GM19043 (cell line): ENCODE measurements around the gene TH.
"Not testable (repeated sequence)": the region's sequence is repeated elsewhere in the genome, so short reads cannot be mapped to it uniquely, and the experiment has no call there.

ENCODE experiments used
- ATAC-seq: cut with Tn5 transposase; IDR thresholded peaks from one replicate; pipeline ENCODE4 v1.9.1; 2021; ENCODE audit warnings: low read depth; ENCODE audit not compliant: unreplicated experiment

Gene TH

GRCh38 chr11:2196970-2197770 lies 25.6 kb upstream of the TH start:
- ATAC-seq, result no peak

DNA sequence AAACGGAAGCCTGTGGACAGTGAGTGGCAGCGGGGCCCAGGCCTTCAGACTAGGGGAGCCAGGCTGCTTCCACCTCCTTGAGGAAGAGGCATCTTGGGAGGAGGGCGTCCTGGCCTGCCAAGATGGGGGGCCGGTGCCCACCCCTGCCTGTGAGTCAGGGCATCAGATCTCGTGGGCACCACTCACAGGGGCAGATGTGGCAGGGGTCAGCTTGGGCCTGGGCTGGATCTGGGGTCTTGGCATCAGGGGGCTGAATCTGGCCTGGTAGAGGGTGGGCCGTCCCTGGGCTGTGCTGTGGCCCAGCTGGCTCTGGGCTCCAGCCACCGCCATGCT lies 24.1 kb upstream of the TH start:
- ATAC-seq, result no peak

DNA sequence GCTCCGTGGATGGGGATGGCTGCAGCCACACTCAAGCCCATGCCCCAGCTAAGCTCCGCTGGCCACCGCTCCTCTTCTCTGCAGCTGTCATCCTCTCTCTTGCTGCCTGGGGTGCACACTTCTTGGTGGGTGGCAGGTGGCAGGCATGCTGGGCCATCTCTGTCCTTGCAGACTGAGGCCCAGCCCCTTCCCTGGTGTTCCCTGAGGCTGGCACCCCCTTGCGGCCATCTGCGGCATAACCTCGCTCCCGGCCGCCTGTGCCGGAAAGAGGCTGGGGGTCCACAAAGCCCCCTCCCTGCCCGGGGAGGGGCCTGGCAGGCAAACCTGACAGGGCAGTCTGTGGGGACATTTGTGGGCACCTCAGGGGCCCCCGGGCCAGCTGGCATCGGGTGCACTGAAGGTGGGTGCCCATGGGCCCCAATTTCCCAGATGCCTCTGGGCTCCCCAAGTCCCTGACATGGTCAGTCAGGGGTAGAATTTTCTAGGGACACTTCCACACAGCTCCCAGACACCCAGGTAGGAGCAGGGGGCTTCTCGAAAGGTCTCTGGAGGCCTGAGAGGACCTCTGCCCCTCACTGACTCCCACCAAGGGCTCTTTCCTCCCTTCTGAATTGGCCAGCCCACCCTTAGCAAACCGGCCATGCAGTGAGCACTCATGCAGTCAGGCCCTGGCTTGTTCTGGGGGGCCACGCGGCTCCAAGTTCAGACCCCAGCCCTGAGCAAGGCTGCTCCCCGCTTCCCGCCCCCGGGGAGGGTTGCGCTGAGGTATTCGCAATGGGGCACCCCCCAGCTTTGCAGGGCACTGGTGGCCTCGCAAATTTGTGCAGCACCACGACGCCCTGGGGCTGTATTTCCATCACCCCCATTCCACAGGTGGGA lies 23.5 kb upstream of the TH start:
- no peak for ATAC-seq

GRCh38 chr11:2193888-2194595 lies 22.4 kb upstream of the TH start:
- ATAC-seq, result not testable (repeated sequence)

- ATAC-seq, result no peak
Measured at GRCh38 chr11:2193099-2193887, 21.7 kb upstream of the TH start.

DNA sequence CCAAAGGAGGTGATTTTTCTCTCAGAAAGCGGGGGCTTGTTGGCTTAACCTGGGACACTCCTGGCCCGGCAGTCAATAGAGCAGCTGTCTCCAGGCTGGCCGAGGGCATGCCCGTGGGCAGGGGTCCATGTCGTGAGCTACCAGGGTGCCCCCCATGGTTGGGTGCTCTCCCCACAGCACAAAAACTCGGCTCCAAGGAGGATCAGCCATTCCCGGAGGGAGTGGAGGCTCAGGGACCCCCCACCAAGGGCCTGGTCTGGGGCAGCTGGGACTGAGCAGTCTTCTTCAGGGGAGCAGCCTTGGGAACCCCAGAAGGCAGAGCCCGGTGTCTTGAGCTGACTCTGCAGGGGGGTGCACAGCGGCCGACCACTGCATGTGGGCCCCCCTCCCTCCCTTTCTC lies 20.8 kb upstream of the TH start:
- ATAC-seq, result no peak

GRCh38 chr11:2191883-2192282 lies 20.3 kb upstream of the TH start:
- ATAC-seq, result no peak

DNA sequence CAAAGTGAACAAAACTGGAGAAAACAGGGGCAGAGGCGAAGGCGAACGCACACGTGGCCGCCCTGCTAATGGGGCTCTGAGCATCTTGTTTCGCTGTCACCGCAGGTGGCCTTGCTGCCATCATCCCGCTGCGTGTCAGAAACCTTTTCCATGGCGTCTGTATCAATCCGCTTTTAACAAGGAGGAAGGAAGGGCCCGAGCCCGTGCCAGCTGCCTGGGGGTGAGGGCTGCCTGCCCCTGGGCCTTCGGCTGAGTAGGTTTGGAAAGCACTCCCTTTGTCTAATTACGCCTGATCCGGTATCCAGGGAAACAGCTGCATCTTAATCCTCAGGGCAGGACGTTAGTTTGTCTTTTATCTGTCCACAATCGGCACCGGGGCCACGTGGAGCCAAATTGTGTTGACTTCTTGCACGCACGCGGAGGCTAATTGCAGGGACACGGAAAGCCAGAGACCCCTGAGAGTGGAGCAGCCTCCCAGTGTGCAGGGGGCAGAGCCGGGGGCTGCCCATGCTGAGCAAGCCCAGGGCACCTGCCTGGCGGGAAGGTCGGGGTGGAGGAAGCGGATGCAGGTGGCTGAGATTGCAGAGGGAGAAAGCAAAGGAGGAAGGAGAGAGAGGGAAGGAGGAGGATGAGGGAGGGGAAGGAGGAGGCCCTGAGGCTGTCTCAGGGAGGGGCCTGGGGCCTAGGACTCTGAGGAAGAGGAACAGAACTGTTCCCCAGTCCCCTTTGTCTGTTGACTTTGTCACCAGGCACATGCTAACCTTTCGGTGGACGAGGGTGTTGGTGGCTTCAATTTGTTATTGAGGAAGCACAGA lies 19.2 kb upstream of the TH start:
- no peak for ATAC-seq

DNA sequence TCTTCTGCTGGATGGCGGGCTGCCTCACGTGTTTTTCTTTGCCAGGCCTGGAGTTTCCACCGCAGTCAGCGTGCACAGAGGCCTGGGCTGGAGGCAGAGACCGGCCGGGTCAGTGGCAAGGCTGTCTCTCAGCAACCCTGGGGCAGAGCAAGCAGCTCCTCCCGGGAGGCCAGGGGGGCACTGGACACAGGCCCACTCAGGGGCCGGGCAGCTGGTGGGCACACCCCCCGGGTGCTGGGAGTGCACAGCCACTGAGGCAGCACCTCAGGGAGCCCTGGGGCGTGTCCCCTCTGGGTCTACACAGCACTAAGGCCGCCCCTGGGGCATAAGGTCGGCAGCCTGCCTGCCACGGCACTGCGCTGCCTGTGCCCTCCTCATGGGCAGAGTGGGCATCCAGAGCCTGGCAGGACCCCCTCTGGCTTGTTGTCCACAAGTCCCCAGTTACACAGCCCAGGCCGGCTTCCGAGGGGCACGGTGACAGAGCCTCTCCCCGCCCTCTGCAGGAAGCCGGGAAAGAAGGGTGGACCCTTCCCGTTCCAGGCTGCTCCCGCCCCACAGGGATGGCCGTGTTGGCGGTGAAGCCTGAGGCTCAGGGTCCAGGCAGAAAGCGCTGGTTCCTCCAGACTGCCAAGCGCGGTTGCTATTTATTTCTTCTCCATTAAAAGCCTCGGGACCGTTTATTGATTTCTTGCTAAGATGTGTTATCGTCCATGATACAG lies 18.5 kb upstream of the TH start:
- ATAC-seq, result no peak

GRCh38 chr11:2188745-2189144 lies 17.1 kb upstream of the TH start:
- ATAC-seq, result no peak

DNA sequence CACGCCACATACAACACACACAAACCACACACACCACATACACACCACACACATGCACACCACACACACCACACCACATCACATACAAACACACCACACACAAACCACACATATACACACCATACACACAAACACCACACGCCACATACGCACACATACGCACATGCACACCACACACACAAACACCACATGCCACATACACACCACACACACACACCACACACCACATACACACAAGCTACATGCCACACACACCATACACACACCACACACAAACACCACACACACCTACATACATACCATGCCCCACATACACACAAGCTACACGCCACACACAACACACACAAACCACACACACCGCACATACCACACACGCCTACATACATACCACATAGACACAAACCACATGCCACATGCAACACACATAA lies 15.7 kb upstream of the TH start:
- ATAC-seq, result no peak

DNA sequence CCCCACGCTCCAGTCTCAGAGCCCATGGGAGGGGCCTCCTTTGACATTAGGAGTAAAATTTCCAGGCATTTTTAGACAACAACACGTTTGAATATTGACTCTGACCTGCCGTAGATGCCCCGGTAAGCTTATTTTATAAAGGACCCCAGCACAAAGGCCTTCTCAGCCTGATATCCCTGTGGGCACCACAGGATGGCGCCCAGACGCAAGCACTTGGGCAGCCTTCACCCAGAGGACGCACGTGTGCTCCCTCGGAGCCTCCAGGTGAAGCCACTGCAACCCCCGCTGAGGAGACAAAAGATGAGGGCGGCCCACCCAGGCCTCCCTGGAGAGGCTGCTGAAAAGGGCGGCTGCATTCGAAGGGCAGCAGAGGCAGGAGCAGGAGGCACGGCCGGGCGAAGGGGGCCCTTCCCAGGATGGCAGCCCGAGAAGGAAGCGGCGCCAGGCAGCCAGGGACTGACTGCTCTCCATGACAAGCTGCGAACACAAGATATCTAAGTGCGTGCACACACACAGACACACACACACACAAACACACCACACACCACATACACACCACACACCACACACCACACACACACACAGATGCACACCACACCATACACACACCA lies 15.2 kb upstream of the TH start:
- no peak for ATAC-seq

DNA sequence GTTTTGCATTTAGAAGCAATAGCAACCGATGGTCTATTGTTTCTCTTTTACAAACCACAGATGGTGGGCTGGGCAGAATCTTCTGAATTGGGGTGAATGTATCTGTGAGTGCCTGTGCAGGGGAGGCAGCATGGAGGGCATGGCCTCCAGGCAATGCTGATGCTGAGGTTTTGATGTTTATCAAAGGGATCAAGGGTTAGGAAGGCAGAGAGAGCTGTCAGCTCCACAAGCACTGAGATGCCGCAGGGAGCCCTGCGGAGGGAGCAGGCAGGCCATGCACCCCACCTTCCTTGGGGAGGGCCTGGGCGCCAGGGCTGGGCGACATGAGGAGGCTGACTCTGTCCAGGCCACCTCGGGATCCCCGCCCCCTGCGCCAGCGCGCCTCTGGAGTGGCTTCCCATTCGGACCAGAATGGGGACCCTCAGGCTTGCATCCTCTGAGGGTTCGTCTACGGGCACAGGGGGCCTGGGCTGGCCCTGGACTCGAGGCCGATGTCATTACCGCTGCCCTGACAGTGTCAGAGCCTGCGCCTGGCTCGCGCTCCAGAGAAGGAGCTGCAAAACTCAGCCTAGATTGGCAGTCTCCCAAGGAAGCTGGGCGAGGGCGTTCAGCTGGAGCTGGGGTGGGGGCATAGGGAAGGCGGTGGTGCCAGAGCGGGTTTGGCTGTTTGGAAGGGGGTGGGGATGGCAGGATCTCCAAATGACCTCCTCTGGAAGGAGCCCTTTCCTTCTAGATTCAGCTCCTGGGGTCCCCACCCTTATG lies 13.9 kb upstream of the TH start:
- no peak for ATAC-seq

- ATAC-seq, result no peak
Measured at GRCh38 chr11:2182692-2183474, 11.3 kb upstream of the TH start.

GRCh38 chr11:2182075-2182474 lies 10.5 kb upstream of the TH start:
- ATAC-seq, result no peak

DNA sequence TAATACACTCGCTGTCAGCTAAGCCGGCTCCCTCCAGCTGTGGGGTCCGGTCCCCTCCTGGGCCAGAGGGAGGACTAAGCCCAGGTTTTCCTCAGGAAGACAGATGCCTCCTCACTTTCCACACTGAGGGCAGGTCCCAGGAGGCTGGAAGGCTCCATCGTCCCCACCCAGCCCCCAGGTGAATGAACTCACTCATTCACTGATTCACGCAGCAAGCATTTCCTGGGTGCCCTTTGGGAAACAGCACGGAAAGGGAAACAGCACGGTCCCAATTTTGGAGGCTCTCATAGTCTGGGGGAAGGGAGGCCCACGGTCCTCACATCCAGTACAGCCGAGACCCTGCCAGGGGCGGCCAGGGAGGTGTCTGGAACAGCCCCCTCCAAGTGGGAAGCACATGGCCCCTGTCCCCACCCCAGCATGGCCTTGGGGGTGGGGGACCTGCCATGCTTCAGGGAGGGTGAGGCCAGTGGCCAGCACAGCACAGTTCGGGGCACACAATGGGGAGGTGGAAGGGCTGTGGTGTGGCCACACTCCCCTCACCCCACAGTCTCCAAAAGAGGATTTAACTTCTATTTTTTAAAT lies 9.3 kb upstream of the TH start:
- no peak for ATAC-seq

DNA sequence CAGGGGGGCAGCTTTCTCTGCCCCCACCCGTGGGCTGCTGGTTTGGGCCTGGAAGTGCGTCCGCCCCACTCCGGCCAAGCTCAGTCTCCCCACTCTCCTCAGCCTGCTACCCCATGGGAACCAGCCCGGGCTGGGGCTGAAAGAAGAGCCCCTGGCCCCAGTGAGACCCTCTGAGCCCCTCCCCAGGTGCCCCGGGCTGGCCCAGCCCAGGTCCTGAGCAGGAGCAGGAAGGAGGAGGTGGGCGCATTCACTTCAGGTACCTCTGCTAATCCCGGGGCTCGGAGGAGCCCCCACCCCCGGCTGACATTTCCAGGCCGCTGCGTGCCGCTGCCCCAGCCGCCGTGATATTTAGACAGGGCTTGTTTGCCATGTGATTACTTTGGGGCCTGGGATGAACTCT lies 8.7 kb upstream of the TH start:
- no peak for ATAC-seq
